Measurements from ENCODE around the gene CAMTA1. TPM values are rescaled to one million over a fixed set of nuclear protein-coding genes. Genes with fewer than 3 reads are reported as not detected.

Gene CAMTA1
- total RNA-seq, 4 donors from 2014 or later = 45.3 to 68.9 (median 62.0) TPM

- TF ChIP-seq CTCF (IDR thresholded peaks at IDR 0.05) = no peak
- ATAC-seq (ENCODE audit: low FRiP score) (peak; percentile 19), DNase-seq (ENCODE audit: low spot score) (no peak)
Observed at GRCh38 chr1:7641587-7642417, 856.5 kb downstream of the CAMTA1 start.

GRCh38 chr1:7642418-7642704, 857.1 kb downstream of the CAMTA1 start:
- DNase-seq (ENCODE audit: low spot score) (no peak), ATAC-seq (ENCODE audit: low FRiP score) (no peak)
- no peak for TF ChIP-seq CTCF (IDR thresholded peaks at IDR 0.05)

GRCh38 chr1:7642781-7643529, 857.7 kb downstream of the CAMTA1 start:
- DNase-seq (ENCODE audit: low spot score) (no peak), ATAC-seq (ENCODE audit: low FRiP score) (no peak)
- no peak for TF ChIP-seq CTCF (IDR thresholded peaks at IDR 0.05)

GRCh38 chr1:7643530-7643929, 858.3 kb downstream of the CAMTA1 start:
- ATAC-seq (ENCODE audit: low FRiP score) = no peak
- no peak for DNase-seq (ENCODE audit: low spot score)
- TF ChIP-seq CTCF (IDR thresholded peaks at IDR 0.05) = no peak

GRCh38 chr1:7644086-7644485, 858.8 kb downstream of the CAMTA1 start:
- no peak for DNase-seq (ENCODE audit: low spot score)
- no peak for TF ChIP-seq CTCF (IDR thresholded peaks at IDR 0.05)
- no peak for ATAC-seq (ENCODE audit: low FRiP score)

GRCh38 chr1:7644961-7645750, 859.9 kb downstream of the CAMTA1 start:
- ATAC-seq (ENCODE audit: low FRiP score) (no peak), DNase-seq (ENCODE audit: low spot score) (no peak)
- TF ChIP-seq CTCF (IDR thresholded peaks at IDR 0.05) = no peak

Data from omental fat pad (tissue), 4 donors.